ENCODE results near the gene SELENOM.
A peak's percentile ranks its signal among the peaks of the same experiment; 100 is the strongest.

SELENOM gene

DNA sequence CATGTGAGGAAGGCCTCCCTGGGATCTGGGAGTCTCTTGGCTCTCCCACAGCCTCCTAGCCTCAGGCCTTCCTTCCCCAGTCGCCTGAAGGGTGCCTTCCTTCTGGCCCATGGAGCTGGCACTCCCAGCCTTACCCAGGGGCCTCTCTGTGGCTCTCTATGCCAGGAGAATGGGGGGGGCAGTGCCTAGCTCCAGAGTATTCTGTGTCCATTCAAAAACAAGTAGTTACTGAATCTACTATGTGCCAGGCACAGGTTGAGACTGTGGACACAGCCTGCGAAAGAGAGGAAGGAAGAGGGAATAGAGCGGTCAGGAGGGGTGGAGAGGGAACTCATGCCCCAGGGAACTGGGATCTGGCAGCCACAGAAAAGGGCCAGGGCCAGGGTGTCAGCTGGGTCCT lies 35.7 kb upstream of the SELENOM start:
- intact Hi-C loops (cut with DNase I; ENCODE audit: low total_unique reads) = loop anchor here (10.0 kb wide), 1 partner anchor 378 kb away; no protein-coding TSS in a partner anchor

DNA sequence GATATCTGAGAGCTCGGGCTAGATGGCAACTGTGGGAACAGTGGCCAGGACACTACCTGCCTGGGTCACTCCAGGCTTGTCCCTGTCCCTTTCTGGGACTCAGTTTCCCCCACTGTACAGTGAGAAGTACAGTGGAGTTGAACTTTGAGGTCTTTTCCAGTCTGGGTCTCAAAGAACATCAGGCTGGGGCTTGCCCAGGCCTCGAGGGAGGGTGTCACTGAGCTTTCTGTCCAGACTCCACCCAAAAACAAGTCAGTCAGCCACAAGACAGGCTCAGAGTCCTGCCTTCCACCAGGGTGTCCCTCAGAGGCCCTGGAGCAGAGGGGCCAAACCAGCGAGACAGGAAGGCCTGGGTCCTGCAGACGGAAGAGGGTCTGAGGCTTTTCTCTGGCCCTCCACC lies 34.9 kb upstream of the SELENOM start:
- no peak for DNase-seq
- Histone ChIP-seq H3K27me3 (peaks cover 0 to 6% of the 10 kb centered on the region in 2 donors), H3K9me3 (no peaks in the 10 kb centered on the region), H3K36me3 (no peaks in the 10 kb centered on the region), H3K27ac (peak overlapping the region in 1 of 2 donors; percentile 26), H3K4me1 (peaks cover 0 to 25% (median 12%) of the 10 kb centered on the region in 4 donors), H3K4me3 (no peak overlapping the region)
- TF ChIP-seq, protein P1, sequence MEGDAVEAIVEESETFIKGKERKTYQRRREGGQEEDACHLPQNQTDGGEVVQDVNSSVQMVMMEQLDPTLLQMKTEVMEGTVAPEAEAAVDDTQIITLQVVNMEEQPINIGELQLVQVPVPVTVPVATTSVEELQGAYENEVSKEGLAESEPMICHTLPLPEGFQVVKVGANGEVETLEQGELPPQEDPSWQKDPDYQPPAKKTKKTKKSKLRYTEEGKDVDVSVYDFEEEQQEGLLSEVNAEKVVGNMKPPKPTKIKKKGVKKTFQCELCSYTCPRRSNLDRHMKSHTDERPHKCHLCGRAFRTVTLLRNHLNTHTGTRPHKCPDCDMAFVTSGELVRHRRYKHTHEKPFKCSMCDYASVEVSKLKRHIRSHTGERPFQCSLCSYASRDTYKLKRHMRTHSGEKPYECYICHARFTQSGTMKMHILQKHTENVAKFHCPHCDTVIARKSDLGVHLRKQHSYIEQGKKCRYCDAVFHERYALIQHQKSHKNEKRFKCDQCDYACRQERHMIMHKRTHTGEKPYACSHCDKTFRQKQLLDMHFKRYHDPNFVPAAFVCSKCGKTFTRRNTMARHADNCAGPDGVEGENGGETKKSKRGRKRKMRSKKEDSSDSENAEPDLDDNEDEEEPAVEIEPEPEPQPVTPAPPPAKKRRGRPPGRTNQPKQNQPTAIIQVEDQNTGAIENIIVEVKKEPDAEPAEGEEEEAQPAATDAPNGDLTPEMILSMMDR (IDR thresholded peaks at IDR 0.05) = no peak
- intact Hi-C loops (cut with DNase I; ENCODE audit: low total_unique reads) = loop anchor here (10.0 kb wide), 1 partner anchor 377 kb away; no protein-coding TSS in a partner anchor

More for the DNA sequence above, 35.7 kb upstream of the SELENOM start:
- peaks cover 0 to 26% (median 12%) of the 10 kb centered on the region in 4 donors for H3K4me1 ChIP-seq
- no peaks in the 10 kb centered on the region for H3K9me3 ChIP-seq
- TF ChIP-seq, protein P1 (IDR thresholded peaks at IDR 0.05) = no peak
- H3K4me3 ChIP-seq = no peak overlapping the region
- H3K27me3 ChIP-seq = peaks cover 0 to 6% of the 10 kb centered on the region in 2 donors
- H3K27ac ChIP-seq = peak overlapping the region; percentile 26 to 38
- H3K36me3 ChIP-seq = no peaks in the 10 kb centered on the region
- DNase-seq = peak in 1 of 2 donors; percentile 58

DNA sequence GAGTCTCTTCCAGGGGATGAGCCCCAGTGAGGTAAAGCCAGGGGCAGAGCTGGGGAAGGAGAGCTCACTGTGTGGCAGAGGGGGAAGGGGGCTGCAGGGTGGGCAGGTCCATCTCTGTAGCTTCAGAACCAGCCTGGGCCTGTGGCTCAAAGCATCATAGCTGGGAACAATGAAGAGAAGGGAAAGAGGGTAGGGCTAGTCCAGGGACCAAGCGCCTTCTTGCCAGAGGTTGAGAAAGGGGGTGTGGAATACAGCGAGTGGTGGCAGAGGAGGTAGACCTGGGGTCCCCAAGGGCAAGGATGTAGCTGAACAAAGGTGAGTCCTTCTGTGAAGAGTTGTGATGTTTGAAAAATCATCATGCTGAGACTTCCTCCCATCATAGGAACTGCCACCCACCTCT lies 34.2 kb upstream of the SELENOM start:
- intact Hi-C loops (cut with DNase I; ENCODE audit: low total_unique reads) = loop anchor here (10.0 kb wide), 1 partner anchor 377 kb away; no protein-coding TSS in a partner anchor

DNA sequence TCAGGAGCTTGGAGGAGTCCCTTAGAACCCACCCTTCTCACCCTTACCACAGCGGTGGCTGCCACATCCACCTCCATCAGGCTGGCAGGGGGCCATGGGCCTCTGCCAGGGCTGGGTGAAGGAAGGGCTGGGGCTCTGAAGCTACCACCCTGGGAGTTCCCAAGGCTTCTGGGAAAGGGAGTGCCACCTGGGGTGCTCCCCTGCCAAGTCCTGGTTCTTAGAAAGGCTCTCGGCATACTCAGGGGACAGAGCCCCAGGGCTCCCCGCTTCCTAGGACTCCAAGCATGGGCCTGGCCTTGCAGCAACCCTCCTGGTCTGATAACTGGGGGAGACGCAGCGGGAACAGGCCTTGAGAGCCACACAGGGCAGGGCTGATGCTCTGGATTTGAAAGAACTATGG lies 33.4 kb upstream of the SELENOM start:
- TF ChIP-seq, protein P1 (IDR thresholded peaks at IDR 0.05) = no peak
- intact Hi-C loops (cut with DNase I; ENCODE audit: low total_unique reads) = loop anchor here (10.0 kb wide), 1 partner anchor 376 kb away; no protein-coding TSS in a partner anchor
- H3K4me3 ChIP-seq = no peak overlapping the region
- H3K36me3 ChIP-seq = no peaks in the 10 kb centered on the region
- DNase-seq = no peak
- no peaks in the 10 kb centered on the region for H3K9me3 ChIP-seq
- peaks cover 0 to 9% of the 10 kb centered on the region in 2 donors for H3K27me3 ChIP-seq
- H3K27ac ChIP-seq = no peak overlapping the region
- peaks cover 0 to 25% (median 12%) of the 10 kb centered on the region in 4 donors for H3K4me1 ChIP-seq

More for the DNA sequence above, 34.2 kb upstream of the SELENOM start:
- TF ChIP-seq, protein P1 (IDR thresholded peaks at IDR 0.05) = no peak
- H3K27ac ChIP-seq = no peak overlapping the region
- H3K4me1 ChIP-seq = peaks cover 0 to 25% (median 12%) of the 10 kb centered on the region in 4 donors
- no peaks in the 10 kb centered on the region for H3K36me3 ChIP-seq
- H3K4me3 ChIP-seq = no peak overlapping the region
- H3K9me3 ChIP-seq = no peaks in the 10 kb centered on the region
- no peak for DNase-seq
- H3K27me3 ChIP-seq = peaks cover 0 to 9% of the 10 kb centered on the region in 2 donors

DNA sequence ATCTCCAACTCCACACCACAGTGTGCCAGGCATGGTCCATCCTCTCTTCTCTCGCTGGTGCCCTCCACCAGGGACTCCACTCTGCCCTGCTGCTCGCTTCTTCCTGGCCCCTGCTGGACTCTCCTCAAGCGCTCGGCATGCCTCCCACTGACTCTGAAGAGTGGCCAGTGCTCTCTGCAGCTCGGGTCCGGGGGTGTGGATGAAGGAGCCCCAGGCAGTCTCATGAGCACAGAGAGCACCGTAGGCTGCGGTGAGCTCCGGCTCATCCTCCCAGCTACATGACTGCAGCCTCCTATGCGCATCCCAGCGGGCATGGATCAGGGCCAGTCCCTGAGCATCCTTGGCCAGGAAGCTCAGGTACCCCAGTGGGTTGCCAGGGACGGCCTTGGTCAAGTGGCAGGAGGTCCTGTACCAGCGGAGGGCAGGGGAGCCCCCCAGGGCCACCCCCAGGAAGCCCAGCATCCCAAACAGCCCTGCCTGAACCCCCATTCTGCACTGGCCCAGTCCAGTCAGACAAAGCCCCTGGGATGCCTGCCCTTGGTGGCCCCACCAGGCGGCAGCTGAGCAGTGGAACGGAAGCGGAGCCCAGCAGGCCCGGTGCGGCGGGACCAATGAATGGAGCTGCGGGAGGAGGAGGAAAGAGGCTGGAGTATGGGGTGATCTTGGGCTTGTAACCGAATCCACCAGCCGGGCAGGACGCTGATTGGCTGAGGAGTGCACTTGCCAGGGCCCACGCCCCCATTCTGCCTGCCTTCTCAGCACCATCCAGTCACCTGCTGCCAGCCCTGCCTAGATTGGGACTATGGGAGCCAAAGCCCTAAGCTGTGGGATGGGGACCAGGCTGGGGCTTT lies 32.7 kb upstream of the SELENOM start, which contains the start of gene PLA2G3:
Gene PLA2G3 (minus strand): TSS at position 643 of the 851 bp plus-strand sequence. CDS start 154 bp downstream, at position 489.
- TF ChIP-seq, protein P1 (IDR thresholded peaks at IDR 0.05) = no peak
- intact Hi-C loops (cut with DNase I; ENCODE audit: low total_unique reads) = loop anchor here (10.0 kb wide), 1 partner anchor 375 kb away; no protein-coding TSS in a partner anchor
- H3K4me3 ChIP-seq = no peak within 1 kb of the TSS

More for the DNA sequence above, 32.7 kb upstream of the SELENOM start, which contains the start of gene PLA2G3:
- no peak for DNase-seq
- H3K27ac ChIP-seq = no peak within 1 kb of the TSS
- H3K9me3 ChIP-seq = no peaks in the 10 kb centered on the region
- H3K27me3 ChIP-seq = peaks cover 0 to 9% of the 10 kb centered on the region in 2 donors
- H3K4me1 ChIP-seq = peaks cover 0 to 25% (median 12%) of the 10 kb centered on the region in 4 donors
- H3K36me3 ChIP-seq = no peaks in the 10 kb centered on the region
